Left lung (tissue), 10 donors: ENCODE results near the gene KCTD11. TPM values are rescaled to one million over a fixed set of nuclear protein-coding genes. Genes with fewer than 3 reads are reported as not detected.

ENCODE experiments used
- ATAC-seq: fragments of 200-7000 bp; cut with Tn5 transposase; one replicate; pipeline ENCODE4 v1.9.1; 2020; ENCODE audit warnings: moderate library complexity
- DNase-seq, 4 donors: peaks; one replicate each; pipeline ENCODE4 v3.0.0-alpha.2; 2013 to 2020
- H3K27ac ChIP-seq, 2 donors: fragments of 200-600 bp; sonication (generic) in 1 of 2; one replicate each; pipeline versions ENCODE4 v1.5.0 to v1.8.0; 2020 to 2021
- H3K27me3 ChIP-seq, 2 donors: fragments of 200-600 bp; sonication (generic) in 1 of 2; one replicate each; pipeline versions ENCODE4 v1.5.0 to v1.8.0; 2020 to 2021
- H3K36me3 ChIP-seq, 2 donors: fragments of 200-600 bp; sonication (generic) in 1 of 2; one replicate each; pipeline versions ENCODE4 v1.5.0 to v1.8.0; 2020 to 2021
- H3K4me1 ChIP-seq, 2 donors: fragments of 200-600 bp; one replicate each; pipeline ENCODE4 v1.8.0; 2021
- H3K4me3 ChIP-seq, 2 donors: fragments of 200-600 bp; sonication (generic) in 1 of 2; one replicate each; pipeline versions ENCODE4 v1.5.0 to v1.8.0; 2020 to 2021; ENCODE audit warnings: mild to moderate bottlenecking in 1 of 2
- H3K9me3 ChIP-seq, 2 donors: fragments of 200-600 bp; sonication (generic) in 1 of 2; one replicate each; pipeline versions ENCODE4 v1.5.0 to v1.8.0; 2020 to 2021
- CTCF ChIP-seq, 2 donors: fragments of 200-600 bp; sonication (generic) in 1 of 2; IDR thresholded peaks; one replicate each; pipeline versions ENCODE4 v1.5.0 to v1.8.0; 2021; ENCODE audit warnings: antibody characterized with exemption in 2 of 2
- intact Hi-C, 2 donors: fragments of 100-400 bp; cut with DNase I; formaldehyde crosslinking; loops; one replicate each; pipeline versions ENCODE4 v1.11.2 to v1.14.2; 2022
- polyA plus RNA-seq, 6 donors: library from polyadenylated mRNA; unstranded; fragments of 120-200 nt; gene quantifications; one replicate each; pipeline ENCODE4 v1.2.1, GENCODE V29; 2013; ENCODE audit not compliant: insufficient read length in 6 of 6
- total RNA-seq, 2 donors: library from RNA; stranded (reverse); fragmentation: NEBNext Ultra II Directional; extraction: Animal tissue kit (Norgen Biotek cat#: 25700); gene quantifications; one replicate each; pipeline ENCODE4 v1.2.1, GENCODE V29; 2021
- donor health status: DM: no; HTN: yes; CAD: no.
- donor health status: DM: no; HTN: no; CAD: no.

KCTD11 gene
- total and polyA plus RNA-seq, 8 donors = 8.3 to 13.1 (median 10.3) TPM

GRCh38 chr17:7391307-7391706 is 39.3 kb downstream of the KCTD11 start:
- Histone ChIP-seq H3K4me1 (peaks cover 0 to 21% of the 10 kb centered on the region in 2 donors), H3K9me3 (no peaks in the 10 kb centered on the region), H3K4me3 (no peak overlapping the region), H3K36me3 (peaks cover 0 to 53% of the 10 kb centered on the region in 2 donors), H3K27ac (peak overlapping the region in 1 of 2 donors; percentile 38), H3K27me3 (no peaks in the 10 kb centered on the region)
- intact Hi-C loops = no loop called here
- no peak for TF ChIP-seq CTCF (IDR thresholded peaks at IDR 0.05)
- no peak for DNase-seq
- ATAC-seq = no peak

GRCh38 chr17:7392696-7393612 is 41.0 kb downstream of the KCTD11 start:
- Histone ChIP-seq H3K9me3 (no peaks in the 10 kb centered on the region), H3K4me3 (peak overlapping the region; percentile 69 to 96), H3K36me3 (peaks cover 0 to 39% of the 10 kb centered on the region in 2 donors), H3K27ac (peak overlapping the region; percentile 92 to 93), H3K27me3 (no peaks in the 10 kb centered on the region), H3K4me1 (peaks cover 0 to 21% of the 10 kb centered on the region in 2 donors)
- intact Hi-C loops = no loop called here
- no peak for TF ChIP-seq CTCF (IDR thresholded peaks at IDR 0.05)
- ATAC-seq = no peak
- DNase-seq = peak in 1 of 4 donors; percentile 78

- H3K36me3 ChIP-seq = peaks cover 0 to 31% of the 10 kb centered on the region in 2 donors
- peak in 1 of 4 donors; percentile 81 for DNase-seq
Observed at GRCh38 chr17:7393613-7394451, 41.9 kb downstream of the KCTD11 start.

GRCh38 chr17:7394452-7395191 is 42.7 kb downstream of the KCTD11 start, which contains the start of gene PLSCR3:
TSS of gene PLSCR3 (minus strand) at chr17:7394525. CDS start at chr17:7394110, 415 bp downstream.
- ATAC-seq (peak; percentile 97), DNase-seq (peak; percentile 85 to 98 (median 90))
- Histone ChIP-seq H3K4me3 (peak within 1 kb of the TSS; percentile 69 to 96), H3K9me3 (no peaks in the 10 kb centered on the region), H3K36me3 (peaks cover 0 to 23% of the 10 kb centered on the region in 2 donors), H3K27ac (peak within 1 kb of the TSS; percentile 92 to 93), H3K4me1 (peaks cover 0 to 21% of the 10 kb centered on the region in 2 donors), H3K27me3 (no peaks in the 10 kb centered on the region)
- intact Hi-C loops = no loop called here
- peak in 1 of 2 donors; percentile 34 for TF ChIP-seq CTCF (IDR thresholded peaks at IDR 0.05)

More at GRCh38 chr17:7393613-7394451, 41.9 kb downstream of the KCTD11 start:
- TF ChIP-seq CTCF (IDR thresholded peaks at IDR 0.05) = no peak
- Histone ChIP-seq H3K27me3 (no peaks in the 10 kb centered on the region), H3K9me3 (no peaks in the 10 kb centered on the region), H3K27ac (peak overlapping the region; percentile 92 to 93), H3K4me1 (peaks cover 0 to 21% of the 10 kb centered on the region in 2 donors), H3K4me3 (peak overlapping the region; percentile 69 to 96)
- intact Hi-C loops = no loop called here
- peak; percentile 29 for ATAC-seq
